Endothelial cell of umbilical vein (primary cell): ENCODE results near the gene ACOX1.

Experiments
- CTCF ChIP-seq, 2 donors: IDR thresholded peaks; 1 replicate in 1 of 2; 2 replicates in 1 of 2; pipeline ENCODE4 v1.5.1; 2011; ENCODE audit warnings: low read length in 2 of 2, mild to moderate bottlenecking in 2 of 2, moderate library complexity in 2 of 2, control low read depth in 1 of 2, inconsistent platforms in 1 of 2, low read depth in 1 of 2; ENCODE audit not compliant: insufficient read depth in 1 of 2; ENCODE audit errors: extremely low read depth in 1 of 2
- EZH2 ChIP-seq: IDR thresholded peaks from 2 replicates; pipeline ENCODE4 v1.6.1; 2012; ENCODE audit warnings: borderline replicate concordance, low read depth, mild to moderate bottlenecking, moderate library complexity, low read length, inconsistent platforms; ENCODE audit not compliant: severe bottlenecking
- FOS ChIP-seq: IDR thresholded peaks from 2 replicates; pipeline ENCODE4 v1.6.1; 2011; ENCODE audit warnings: mild to moderate bottlenecking, low read length, moderate library complexity, borderline replicate concordance; ENCODE audit not compliant: insufficient read depth
- GATA2 ChIP-seq: IDR thresholded peaks from 2 replicates; pipeline ENCODE4 v1.7.0; 2011; ENCODE audit warnings: low read depth, mild to moderate bottlenecking, moderate library complexity, mixed read lengths, low read length; ENCODE audit not compliant: insufficient read length, insufficient read depth
- JUN ChIP-seq: IDR thresholded peaks from 2 replicates; pipeline ENCODE4 v1.6.1; 2011; ENCODE audit warnings: borderline replicate concordance, low read depth; ENCODE audit not compliant: insufficient read length, insufficient read depth
- MYC ChIP-seq: IDR thresholded peaks from one replicate; pipeline ENCODE4 v1.6.1; 2011; ENCODE audit warnings: mild to moderate bottlenecking, low read depth, low read length
- POLR2A ChIP-seq: IDR thresholded peaks from 2 replicates; pipeline ENCODE4 v1.6.1; 2012; ENCODE audit warnings: low read depth, mild to moderate bottlenecking, control low read depth, low read length
- POLR2AphosphoS5 ChIP-seq: IDR thresholded peaks from 2 replicates; pipeline ENCODE4 v1.6.1; 2012; ENCODE audit warnings: low read depth, mild to moderate bottlenecking, control low read depth, low read length, moderate library complexity; ENCODE audit not compliant: insufficient read depth
- TF ChIP-seq, protein P1 (sequence below): IDR thresholded peaks from 2 replicates; pipeline ENCODE4 v1.6.1; 2011; ENCODE audit not compliant: insufficient read depth, insufficient read length

- TF ChIP-seq POLR2A = no peak
- TF ChIP-seq CTCF (IDR thresholded peaks at IDR 0.05; ENCODE audit: extremely low read depth in 1 of 2, insufficient read depth in 1 of 2, low read depth in 1 of 2, low read length in 2 of 2) = no peak
- TF ChIP-seq JUN = no peak
- no peak for TF ChIP-seq POLR2AphosphoS5
- TF ChIP-seq EZH2 = no peak
- TF ChIP-seq, protein P1, sequence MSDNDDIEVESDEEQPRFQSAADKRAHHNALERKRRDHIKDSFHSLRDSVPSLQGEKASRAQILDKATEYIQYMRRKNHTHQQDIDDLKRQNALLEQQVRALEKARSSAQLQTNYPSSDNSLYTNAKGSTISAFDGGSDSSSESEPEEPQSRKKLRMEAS = no peak
- TF ChIP-seq MYC = no peak
- no peak for TF ChIP-seq FOS
- no peak for TF ChIP-seq GATA2
Observed at GRCh38 chr17:76014925-76015261, 35.9 kb upstream of the ACOX1 start.
